ENCODE data around the gene ATP8B2. TPM values are rescaled to one million over a fixed set of nuclear protein-coding genes. Genes with fewer than 3 reads are reported as not detected.
A peak's percentile ranks its signal among the peaks of the same experiment; 100 is the strongest.

The ATP8B2 gene
- total RNA-seq, 1 experiment from 2014 or later, result 50.0 TPM

DNA sequence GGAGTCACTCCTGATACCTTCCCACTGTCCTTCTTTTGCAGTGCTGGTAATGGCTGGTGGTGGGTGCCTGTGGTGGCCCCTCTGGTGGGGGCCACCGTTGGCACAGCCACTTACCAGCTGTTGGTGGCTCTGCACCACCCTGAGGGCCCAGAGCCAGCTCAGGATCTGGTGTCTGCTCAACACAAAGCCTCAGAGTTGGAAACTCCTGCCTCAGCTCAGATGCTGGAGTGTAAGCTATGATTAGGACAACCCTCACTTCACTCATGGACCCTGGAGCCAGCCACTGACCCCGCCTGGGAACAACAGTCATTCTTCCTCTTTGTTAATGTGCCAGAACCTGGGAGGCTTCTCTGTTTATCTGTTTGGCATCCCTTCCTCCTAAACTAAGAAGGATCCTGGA, 1.1 kb upstream of the ATP8B2 start:
- DNase-seq (ENCODE audit: low spot score) (no peak), ATAC-seq (no peak)
- peaks cover 24% of the 10 kb centered on the region for H3K4me1 Mint-ChIP-seq
- H3K27ac Mint-ChIP-seq, result no peak overlapping the region
- H3K27me3 Mint-ChIP-seq (ENCODE audit: low read depth), result peaks cover 4% of the 10 kb centered on the region
- H3K36me3 Mint-ChIP-seq, result no peaks in the 10 kb centered on the region
- peak overlapping the region; percentile 95 for H3K4me3 Mint-ChIP-seq
- no peaks in the 10 kb centered on the region for H3K9me3 Mint-ChIP-seq
- ChIA-PET CTCF (interaction anchor here (0.6 to 6.1 kb wide), 13 partner anchors 8 to 401 kb away, joined by 3 to 168 read pairs (median 4); no protein-coding TSS in a partner anchor), POLR2A (interaction anchor here (0.9 kb wide), 1 partner anchor 334 kb away, joined by 3 read pairs; the partner anchor contains the start of gene RPS27)
- TF ChIP-seq ZNF396 (CRISPR knock-in tag; IDR thresholded peaks at IDR 0.05; ENCODE audit: borderline replicate concordance), result no peak
- TF ChIP-seq, protein P1, sequence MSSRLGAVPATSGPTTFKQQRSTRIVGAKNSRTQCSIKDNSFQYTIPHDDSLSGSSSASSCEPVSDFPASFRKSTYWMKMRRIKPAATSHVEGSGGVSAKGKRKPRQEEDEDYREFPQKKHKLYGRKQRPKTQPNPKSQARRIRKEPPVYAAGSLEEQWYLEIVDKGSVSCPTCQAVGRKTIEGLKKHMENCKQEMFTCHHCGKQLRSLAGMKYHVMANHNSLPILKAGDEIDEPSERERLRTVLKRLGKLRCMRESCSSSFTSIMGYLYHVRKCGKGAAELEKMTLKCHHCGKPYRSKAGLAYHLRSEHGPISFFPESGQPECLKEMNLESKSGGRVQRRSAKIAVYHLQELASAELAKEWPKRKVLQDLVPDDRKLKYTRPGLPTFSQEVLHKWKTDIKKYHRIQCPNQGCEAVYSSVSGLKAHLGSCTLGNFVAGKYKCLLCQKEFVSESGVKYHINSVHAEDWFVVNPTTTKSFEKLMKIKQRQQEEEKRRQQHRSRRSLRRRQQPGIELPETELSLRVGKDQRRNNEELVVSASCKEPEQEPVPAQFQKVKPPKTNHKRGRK (CRISPR knock-in tag; IDR thresholded peaks at IDR 0.05; ENCODE audit: borderline replicate concordance), result no peak
- TF ChIP-seq, protein P2, sequence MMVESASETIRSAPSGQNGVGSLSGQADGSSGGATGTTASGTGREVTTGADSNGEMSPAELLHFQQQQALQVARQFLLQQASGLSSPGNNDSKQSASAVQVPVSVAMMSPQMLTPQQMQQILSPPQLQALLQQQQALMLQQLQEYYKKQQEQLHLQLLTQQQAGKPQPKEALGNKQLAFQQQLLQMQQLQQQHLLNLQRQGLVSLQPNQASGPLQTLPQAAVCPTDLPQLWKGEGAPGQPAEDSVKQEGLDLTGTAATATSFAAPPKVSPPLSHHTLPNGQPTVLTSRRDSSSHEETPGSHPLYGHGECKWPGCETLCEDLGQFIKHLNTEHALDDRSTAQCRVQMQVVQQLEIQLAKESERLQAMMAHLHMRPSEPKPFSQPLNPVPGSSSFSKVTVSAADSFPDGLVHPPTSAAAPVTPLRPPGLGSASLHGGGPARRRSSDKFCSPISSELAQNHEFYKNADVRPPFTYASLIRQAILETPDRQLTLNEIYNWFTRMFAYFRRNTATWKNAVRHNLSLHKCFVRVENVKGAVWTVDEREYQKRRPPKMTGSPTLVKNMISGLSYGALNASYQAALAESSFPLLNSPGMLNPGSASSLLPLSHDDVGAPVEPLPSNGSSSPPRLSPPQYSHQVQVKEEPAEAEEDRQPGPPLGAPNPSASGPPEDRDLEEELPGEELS (CRISPR knock-in tag; IDR thresholded peaks at IDR 0.05), result no peak

- peaks cover 33% of the 10 kb centered on the region for H3K4me1 Mint-ChIP-seq
- peaks cover 4% of the 10 kb centered on the region for H3K27me3 Mint-ChIP-seq (ENCODE audit: low read depth)
- ATAC-seq (peak; percentile 46), DNase-seq (ENCODE audit: low spot score) (peak; percentile 77)
- ChIA-PET POLR2A (interaction anchor here (0.6 to 1.1 kb wide), 3 partner anchors 9 to 216 kb away, joined by 3 to 7 read pairs (median 3); no protein-coding TSS in a partner anchor), CTCF (interaction anchor here (0.6 to 6.1 kb wide), 24 partner anchors 9 to 243 kb away, joined by 3 to 168 read pairs (median 4); no protein-coding TSS in a partner anchor)
- peak overlapping the region; percentile 92 for H3K27ac Mint-ChIP-seq
- H3K36me3 Mint-ChIP-seq, result peaks cover 4% of the 10 kb centered on the region; the same call in 1 of the 2 replicates
- no peaks in the 10 kb centered on the region for H3K9me3 Mint-ChIP-seq
- H3K4me3 Mint-ChIP-seq, result peak overlapping the region; percentile 93
- TF ChIP-seq, protein P3, sequence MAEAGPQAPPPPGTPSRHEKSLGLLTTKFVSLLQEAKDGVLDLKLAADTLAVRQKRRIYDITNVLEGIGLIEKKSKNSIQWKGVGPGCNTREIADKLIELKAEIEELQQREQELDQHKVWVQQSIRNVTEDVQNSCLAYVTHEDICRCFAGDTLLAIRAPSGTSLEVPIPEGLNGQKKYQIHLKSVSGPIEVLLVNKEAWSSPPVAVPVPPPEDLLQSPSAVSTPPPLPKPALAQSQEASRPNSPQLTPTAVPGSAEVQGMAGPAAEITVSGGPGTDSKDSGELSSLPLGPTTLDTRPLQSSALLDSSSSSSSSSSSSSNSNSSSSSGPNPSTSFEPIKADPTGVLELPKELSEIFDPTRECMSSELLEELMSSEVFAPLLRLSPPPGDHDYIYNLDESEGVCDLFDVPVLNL (CRISPR knock-in tag; IDR thresholded peaks at IDR 0.05; ENCODE audit: borderline replicate concordance, low read depth), result no peak
- no peak for TF ChIP-seq ZNF532 (CRISPR knock-in tag; IDR thresholded peaks at IDR 0.05; ENCODE audit: borderline replicate concordance)
- TF ChIP-seq NFE2L1 (CRISPR knock-in tag; IDR thresholded peaks at IDR 0.05), result no peak
- TF ChIP-seq, protein P4, sequence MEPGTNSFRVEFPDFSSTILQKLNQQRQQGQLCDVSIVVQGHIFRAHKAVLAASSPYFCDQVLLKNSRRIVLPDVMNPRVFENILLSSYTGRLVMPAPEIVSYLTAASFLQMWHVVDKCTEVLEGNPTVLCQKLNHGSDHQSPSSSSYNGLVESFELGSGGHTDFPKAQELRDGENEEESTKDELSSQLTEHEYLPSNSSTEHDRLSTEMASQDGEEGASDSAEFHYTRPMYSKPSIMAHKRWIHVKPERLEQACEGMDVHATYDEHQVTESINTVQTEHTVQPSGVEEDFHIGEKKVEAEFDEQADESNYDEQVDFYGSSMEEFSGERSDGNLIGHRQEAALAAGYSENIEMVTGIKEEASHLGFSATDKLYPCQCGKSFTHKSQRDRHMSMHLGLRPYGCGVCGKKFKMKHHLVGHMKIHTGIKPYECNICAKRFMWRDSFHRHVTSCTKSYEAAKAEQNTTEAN (CRISPR knock-in tag; IDR thresholded peaks at IDR 0.05), result no peak
- no peak for TF ChIP-seq CBFB (CRISPR knock-in tag; IDR thresholded peaks at IDR 0.05; ENCODE audit: low read depth)
- TF ChIP-seq ATF3 (CRISPR knock-in tag; conservative IDR thresholded peaks at IDR 0.05), result no peak
- TF ChIP-seq E2F5 (CRISPR knock-in tag; IDR thresholded peaks at IDR 0.05), result no peak
- no peak for TF ChIP-seq FOXP1 (CRISPR knock-in tag; IDR thresholded peaks at IDR 0.05; ENCODE audit: borderline replicate concordance)
- no peak for TF ChIP-seq GABPB1 (CRISPR knock-in tag; IDR thresholded peaks at IDR 0.05)
- TF ChIP-seq ZNF317 (CRISPR knock-in tag; IDR thresholded peaks at IDR 0.05; ENCODE audit: borderline replicate concordance, low read depth), result no peak
- TF ChIP-seq, protein P5, sequence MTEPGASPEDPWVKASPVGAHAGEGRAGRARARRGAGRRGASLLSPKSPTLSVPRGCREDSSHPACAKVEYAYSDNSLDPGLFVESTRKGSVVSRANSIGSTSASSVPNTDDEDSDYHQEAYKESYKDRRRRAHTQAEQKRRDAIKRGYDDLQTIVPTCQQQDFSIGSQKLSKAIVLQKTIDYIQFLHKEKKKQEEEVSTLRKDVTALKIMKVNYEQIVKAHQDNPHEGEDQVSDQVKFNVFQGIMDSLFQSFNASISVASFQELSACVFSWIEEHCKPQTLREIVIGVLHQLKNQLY (CRISPR knock-in tag; IDR thresholded peaks at IDR 0.05), result no peak
- TF ChIP-seq, protein P6, sequence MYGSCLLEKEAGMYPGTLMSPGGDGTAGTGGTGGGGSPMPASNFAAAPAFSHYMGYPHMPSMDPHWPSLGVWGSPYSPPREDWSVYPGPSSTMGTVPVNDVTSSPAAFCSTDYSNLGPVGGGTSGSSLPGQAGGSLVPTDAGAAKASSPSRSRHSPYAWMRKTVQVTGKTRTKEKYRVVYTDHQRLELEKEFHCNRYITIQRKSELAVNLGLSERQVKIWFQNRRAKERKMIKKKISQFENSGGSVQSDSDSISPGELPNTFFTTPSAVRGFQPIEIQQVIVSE (CRISPR knock-in tag; IDR thresholded peaks at IDR 0.05; ENCODE audit: borderline replicate concordance), result no peak
- TF ChIP-seq USF2 (CRISPR knock-in tag; IDR thresholded peaks at IDR 0.05), result no peak
Measured at GRCh38 chr1:154325583-154326545, 539 bp downstream of the ATP8B2 start.

Data from WTC11 (cell line).